ENCODE measurements around the gene FABP2.
A peak's percentile ranks its signal among the peaks of the same experiment; 100 is the strongest.
"Not testable (repeated sequence)": the region's sequence is repeated elsewhere in the genome, so short reads cannot be mapped to it uniquely, and the experiment has no call there.

FABP2 gene

DNA sequence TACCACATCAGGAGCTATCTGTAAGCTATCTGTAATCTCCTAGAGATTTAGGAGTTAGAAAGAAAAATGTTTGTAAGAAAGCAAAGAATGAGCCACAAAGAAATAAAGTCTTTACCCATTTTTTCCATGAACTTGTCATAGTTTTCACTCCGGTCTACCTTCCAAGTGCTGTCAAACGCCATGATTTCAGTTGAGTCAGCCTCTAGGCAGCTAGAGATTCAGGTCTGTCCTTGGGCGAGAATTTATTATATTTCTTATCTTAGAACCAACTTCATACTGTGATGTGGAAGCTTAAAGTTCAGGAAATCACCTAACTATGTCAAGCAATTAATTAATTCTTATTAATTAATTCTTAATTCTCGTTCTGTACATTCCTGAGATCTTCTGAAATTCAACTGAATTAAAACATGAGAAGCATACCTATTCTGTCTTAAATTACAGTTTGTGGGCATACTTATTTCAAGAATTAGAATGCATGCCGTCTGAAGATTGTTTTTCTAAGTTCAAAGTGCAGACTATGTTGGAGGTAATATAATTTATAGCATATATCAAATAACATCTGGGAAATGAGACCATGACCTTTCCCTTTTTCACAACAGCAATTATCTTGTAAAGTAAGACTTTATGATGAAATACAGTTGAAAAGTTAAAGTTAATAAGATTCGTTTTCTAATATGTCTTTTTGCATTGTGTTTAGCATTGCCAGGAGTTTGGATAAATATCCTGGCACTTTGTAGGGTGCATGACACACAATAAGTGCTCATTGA lies at the start of gene FABP2:
Gene FABP2 (minus strand): TSS at position 218 of the 767 bp plus-strand sequence. CDS start 36 bp downstream, at position 182.
- DNase-seq = no peak

DNA sequence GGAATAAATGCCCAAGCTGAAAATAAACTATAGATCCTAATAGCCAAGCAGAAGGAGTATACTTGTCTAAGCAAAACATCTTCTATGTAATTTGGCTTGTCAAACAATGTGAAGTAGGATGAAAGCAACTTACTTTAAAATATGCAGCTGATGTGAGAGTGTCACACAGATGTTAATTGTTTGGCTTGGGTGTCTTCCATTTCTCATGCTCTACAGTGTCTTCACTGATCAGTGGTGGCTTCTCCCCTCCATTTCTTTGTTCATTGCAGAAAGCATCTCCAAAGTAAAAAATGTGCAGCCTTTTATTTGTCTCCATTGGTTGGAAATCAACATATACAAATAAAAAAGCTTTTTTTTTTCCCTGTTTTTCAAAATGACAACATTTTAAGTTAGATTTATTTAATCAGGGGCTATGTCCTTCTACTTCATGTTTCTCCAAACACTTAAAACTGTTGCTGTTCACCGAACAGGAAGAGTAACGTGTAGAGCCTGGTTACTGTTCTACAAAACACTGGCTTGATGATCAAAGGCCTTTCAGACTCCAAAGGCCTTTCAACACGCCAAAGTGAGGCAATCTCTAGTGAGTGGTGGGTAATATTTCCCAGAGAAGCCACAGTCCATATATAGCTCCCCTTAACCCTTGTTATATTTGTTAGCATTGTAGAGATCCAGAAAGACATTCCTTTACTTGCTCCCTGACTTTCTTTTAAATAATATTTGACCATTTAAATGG lies 49.2 kb upstream of the FABP2 start:
- not testable (repeated sequence) for DNase-seq

DNA sequence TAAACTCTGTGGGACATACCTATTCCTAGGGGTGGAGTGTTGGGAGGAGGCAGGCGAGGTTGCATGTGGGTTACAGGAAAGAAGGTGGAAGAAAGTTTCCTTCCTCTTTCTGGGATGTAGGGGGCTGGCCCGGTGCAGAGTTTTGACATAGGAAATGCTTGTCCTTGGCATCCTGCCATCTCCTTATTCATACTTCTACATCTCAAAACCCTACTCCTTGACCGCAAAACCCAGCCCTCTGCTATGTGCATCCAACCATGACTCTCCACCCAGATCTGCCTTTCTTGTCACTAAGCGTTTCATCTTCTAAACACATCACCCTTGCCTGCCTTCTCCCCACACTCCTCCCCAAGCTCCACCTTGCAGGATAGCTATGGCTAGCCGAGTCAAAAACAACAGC lies 48.5 kb upstream of the FABP2 start:
- DNase-seq = peak; percentile 76

DNA sequence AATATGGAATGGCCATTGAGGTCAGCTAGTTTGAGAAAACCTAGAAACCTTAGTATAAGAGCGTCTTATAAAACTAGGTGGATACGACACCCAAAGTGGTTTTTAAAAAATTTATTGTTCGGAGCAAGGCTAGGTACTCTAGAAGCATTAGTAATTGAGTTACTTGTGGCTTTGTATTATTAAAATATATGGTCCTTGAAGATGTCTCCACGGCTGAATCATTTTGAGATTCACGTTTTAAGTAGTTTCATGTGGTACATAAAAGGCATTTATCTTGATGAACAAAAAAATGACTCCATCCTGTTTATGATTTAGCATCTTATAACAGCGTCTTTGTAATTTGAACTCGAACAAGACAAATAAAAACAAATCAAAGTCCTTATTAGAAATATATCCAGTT lies 44.9 kb upstream of the FABP2 start:
- DNase-seq = peak; percentile 48

DNA sequence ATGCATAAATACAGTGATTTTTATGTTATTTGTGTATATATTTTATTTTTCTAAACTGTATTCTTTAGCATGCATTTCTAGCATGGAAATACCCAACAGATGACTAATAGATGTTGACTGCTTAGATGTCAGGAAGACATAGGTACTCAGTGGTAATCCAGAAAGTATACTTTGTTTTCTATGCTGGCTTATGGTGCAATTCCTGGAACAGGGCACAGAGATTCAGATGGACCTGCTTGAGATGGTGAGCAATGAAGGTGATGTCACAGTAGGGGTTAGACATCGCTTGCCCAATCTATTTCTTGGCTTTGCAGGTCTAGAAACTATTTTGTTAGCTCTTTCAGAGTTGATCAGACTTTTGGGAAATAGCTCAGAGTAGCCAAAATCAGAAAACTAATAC lies 42.3 kb upstream of the FABP2 start:
- not testable (repeated sequence) for DNase-seq

DNA sequence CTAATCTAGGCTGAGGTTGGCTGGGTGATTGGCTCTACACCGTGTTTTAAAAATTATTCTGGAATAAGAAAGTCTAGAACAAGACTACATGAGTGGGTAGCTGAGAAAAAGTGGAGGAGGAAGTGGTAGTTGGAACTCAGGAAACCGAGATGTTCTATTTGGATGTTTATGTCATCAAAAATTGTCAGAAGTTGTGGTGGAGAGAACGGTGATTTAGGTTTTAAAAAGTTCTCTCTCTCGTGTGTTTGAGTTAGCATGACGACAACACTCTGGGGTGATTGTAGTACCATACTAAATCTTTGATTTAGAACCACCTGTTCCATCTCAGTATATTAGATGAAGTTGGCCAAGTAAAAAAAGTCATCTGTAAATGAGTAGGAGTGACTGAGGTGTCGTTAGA lies 41.4 kb upstream of the FABP2 start:
- DNase-seq = not testable (repeated sequence)

DNA sequence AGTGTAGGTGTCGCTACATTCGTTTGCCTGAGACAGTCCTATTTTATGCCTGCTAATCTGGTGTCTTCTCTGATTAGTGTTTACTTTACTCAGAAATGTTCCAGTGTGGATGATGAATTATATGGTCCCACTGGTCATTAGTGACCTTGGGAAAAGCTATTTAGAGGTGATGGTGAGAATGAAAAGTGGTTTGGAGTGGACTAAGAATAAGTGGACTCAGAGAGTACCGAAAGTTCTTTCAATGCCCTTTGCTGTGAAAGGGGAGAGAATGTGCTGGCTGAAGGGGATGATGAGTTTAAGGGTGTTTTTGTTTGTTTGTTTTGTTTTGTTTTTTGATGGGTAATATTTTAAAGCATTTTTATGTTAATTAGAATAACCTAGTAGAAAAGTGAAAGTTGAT lies 40.5 kb upstream of the FABP2 start:
- not testable (repeated sequence) for DNase-seq

DNA sequence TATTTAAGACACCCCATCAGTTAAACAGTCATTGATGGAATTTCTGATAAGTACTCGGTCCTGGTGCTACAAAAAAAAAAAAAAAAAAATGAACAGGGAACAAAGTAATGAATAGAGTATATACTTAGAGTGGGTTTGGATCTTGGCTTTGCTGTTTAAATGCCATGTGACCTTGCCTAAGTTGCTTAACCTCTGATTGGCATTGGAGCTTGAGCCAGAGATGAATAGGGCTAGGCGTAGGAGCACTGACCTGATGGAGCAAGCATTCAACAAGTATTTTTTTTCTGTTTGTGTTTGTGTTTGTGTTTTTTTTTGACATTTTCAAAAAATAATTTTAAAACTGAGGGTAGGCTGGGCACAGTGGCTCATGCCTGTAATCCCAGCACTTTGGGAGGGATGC lies 37.9 kb upstream of the FABP2 start:
- not testable (repeated sequence) for DNase-seq

DNA sequence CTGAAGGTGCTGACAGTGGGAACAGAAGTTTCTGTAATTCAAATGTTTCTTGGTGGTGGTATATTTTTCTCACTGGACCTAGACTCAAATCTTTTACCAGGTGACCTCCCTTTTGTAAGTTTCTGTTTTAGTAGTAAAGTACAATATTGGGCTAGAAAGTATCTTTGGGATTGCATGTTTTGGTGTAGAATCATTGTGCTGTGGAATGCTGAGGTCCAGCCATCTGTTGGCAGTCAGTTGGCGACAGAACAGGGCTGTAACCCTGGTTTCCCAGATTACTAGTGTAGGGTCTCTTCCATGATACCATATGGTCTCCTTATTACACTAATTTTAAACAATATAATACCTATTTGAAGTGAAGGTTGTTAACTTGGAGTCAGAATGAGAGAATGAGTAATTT lies 34.9 kb upstream of the FABP2 start:
- not testable (repeated sequence) for DNase-seq

DNA sequence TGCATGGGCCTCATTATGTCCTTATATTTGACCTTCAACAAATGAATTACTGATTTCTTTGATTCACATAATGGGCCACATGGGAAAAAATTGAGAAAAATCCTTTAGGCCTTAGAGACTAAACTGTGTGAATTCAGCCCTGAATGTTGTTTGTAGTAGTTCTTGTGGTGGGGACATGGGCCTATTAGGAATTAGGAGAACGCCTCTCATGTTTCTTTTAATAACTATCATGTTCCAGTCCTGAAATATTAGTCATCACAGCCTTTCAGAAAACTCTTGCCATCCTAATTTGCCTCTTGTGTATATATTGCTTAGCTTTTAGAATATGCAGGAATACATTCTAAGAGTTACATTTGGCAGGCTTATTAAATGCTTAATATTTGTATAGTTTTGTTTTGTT lies 34.1 kb upstream of the FABP2 start:
- DNase-seq = not testable (repeated sequence)

DNA sequence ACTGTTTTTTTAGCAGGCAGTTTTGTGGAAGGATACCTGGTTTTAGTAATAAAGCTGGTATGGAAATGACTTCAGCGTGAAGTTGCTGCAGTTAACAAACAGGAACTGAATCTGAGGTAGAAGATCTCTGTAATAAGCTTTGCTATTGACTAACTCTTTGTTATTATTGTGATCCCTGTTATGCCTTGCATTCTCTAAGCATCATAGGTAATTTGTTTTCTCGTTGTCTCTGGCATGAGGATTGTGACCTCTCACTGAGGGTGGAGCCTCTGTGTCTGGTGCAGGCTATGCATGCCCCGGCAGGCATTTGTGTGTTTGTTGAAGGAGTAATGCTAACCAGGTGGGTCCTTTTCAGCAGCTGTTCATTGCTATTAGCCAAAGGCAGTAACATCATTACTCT lies 31.4 kb upstream of the FABP2 start:
- DNase-seq = not testable (repeated sequence)

DNA sequence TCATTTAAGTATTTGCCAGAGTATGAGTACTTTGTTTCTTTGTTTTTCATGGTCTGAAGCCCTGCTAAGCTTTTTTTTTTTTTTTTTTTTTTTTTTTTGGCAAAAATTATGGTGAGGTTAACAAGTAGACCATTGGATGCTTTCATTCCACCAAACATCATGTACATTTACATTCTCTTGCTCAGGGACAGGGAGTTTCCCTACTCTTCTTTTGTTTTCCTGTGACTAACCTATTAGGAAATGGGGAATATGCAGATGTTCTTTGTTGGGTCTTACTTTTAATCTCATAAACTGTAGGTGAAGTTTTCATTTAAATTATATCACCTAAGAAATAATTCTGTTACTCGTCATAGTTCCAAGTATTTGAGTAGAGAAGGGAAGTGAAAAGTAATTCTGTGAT lies 26.2 kb upstream of the FABP2 start:
- DNase-seq = not testable (repeated sequence)

DNA sequence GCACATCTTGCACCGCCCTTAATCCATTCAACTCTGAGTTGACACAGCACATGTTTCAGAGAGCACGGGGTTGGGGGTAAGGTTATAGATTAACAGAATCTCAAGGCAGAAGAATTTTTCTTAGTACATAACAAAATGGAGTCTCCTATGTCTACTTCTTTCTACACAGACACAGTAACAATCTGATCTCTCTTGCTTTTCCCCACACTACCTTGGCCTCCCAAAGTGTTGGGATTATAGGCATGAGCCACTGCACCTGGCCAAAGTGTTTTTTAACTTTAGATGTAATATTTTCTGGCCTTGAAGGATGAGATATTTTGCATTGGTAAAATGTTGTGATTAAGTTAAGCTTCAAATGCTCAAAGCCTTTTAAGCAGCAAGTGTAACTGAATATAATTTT lies 21.4 kb upstream of the FABP2 start:
- DNase-seq = not testable (repeated sequence)

DNA sequence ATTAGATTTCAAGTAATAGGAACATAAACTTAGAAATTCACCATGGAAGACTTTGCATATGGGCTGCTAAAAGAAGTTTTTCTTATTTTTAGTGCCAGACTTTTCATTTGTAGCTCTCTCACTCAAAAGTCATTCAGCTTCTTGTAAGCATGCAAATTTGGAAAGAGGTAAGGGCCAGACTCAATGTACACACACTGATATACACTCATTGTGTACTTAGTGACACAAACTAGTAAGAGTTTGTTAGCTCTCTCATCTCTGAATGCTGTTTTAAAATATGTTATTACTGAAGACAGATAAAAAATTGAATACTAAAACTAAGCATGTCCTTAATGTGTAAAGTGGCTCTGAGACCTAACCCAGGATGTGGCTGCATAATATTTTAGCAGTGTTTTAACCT lies 18.0 kb upstream of the FABP2 start:
- DNase-seq = not testable (repeated sequence)

DNA sequence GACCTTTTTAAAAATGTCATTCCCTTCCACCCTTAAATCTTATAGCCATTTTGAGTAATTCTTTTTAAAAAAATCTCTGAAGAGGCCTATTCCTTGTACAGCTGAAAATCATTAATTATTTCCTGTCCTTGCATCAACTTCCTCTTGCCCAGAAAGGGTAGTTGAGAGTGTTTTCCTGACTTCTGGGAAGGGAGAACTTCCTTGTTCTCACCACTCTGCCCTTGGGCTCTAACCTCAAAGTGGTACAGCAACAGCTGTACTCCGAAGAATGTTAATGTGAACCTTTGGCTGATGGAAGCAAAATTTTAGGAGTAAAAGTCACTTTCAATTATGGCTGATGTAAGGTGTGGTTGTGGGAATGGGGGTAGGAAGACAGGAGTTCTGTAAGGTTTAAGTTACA lies 15.1 kb upstream of the FABP2 start:
- no peak for DNase-seq

DNA sequence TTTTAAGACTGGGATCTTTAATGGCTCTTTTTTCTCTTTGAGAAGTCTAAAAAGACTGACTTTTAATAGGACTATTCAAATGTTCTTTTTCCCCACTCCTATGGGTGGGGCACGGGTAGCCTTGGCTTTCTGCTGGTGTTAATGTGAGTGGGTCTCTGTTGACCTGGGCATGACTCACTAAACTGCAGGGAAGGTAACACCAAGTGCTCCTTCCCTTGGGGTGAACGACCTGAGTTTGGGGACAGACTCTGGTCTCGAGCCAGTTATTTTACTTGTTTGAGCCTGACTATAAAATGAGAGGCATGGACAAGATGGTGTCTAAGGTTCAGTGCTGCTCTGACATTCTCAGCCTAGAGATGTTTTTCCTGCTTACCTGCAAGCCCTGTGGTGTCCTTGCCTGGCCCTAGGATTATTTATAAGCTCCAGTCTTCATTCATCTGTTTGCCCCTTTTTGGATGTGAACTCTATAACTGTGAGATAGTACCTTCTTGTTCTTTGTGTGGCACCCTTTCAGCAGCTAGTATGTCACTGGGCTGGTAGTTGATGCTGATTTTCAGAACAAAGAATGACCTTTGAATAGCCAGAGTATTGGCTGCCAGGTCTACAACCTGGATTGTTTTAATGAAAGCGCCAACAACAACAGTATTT lies 14.5 kb upstream of the FABP2 start:
- not testable (repeated sequence) for DNase-seq

DNA sequence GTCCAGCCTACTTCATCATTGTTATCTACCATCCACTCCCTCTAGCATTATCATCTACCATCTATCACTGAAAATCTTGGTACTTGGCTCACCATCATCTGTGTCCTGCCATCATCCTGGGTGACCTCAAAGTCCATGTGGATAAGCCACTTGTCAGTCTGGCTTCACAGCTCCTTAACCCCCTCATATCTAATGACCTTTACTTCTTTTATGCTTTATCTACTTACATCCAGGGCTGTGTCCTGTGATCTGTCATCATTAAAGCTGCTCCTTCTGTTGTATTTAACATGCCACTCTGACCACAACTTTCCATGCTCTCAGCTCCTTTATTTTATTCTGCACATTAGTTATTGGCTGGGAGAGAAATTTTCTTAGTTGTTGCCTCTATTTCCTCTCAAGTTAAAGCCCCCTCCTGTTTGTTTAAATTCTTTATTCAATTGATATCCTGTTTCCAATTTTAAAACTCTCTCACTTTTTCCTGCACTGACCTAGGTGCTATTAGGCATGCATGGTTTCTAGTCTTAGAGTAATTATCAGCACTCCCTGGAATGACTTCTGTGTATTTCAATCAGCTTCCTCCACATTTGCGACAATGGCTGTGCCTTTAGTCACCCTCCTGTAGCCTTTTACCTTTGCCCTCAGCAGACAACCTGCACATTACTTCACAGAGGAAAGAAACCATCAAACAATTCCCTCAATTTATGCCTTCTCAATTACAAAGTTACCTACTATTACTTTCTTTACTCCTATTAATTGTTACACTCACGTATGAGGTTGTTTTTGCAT lies 8.1 kb upstream of the FABP2 start:
- no peak for DNase-seq

DNA sequence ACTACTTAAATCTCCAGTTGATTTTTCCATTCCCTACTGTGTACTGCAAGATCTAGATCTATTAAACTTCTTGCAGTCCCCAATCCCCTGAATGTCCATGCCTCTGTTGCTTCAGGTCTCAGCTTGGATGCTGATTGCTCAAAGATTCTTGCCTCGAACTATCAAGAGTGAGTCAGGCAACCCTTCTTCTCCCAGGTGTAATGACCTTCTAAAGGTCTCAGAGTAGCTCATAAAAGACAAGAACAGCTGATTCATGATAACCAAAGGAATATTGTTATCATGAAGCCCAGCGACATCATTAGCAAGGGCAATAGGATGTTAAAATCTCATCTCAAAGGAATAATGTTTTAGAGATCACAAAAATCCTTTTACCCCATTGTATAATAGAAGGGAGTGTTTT lies 6.8 kb upstream of the FABP2 start:
- DNase-seq = no peak

DNA sequence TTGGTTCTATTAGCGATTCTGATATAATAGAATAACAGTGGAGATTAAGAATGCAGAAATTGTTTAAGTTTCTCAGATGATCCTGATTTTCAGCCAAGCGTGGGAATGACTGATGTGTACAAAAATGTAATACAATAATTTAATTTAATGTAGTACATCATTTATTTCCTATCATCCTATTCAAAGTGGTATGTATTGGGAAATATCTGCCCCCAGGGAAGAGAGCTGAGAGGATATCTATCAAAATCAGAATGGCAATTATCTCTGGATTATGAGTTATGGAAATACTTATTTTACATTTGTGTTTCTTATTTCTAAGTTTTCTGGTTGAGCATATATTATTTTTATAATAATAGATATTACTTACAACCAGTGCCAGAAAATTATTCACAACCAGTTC lies 3.9 kb downstream of the FABP2 start:
- DNase-seq = no peak

DNA sequence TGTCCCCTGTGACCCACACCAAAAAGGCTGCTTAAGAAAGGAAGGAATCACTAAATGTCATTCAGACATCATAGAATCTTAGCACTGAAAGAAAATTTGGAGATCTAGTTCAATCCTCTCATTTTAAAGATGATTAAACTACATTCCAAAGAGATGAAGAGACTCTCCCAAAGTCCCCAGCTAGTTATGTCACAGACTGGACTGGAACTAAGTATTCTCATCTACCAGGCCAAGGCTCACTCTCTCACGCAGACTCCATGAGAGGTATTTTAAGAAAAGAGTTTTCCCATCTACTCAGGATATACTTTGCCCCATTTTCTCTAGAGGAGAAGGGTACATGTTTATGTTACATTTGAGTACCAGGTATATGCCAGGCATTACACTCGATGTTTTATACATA lies 6.9 kb downstream of the FABP2 start:
- no peak for DNase-seq

DNA sequence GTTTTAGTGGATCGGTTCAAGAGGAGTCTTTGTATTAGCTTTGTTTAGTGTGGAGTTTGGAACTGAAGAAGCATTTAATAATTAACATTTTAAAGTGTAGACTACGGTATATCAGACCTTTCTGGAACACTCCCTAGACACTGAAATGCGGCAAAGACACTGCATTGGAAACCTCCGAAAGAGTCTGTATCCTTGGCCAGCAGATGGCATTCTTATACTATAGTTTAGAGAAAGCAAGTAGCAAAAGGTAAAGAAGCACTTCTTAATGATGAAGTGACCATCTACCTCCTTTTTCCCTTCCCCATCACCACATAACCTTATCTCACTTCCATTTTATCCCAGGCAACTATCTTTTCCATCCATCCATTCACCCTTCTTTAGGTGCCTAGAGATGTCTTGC lies 7.6 kb downstream of the FABP2 start:
- DNase-seq = peak; percentile 35

DNA sequence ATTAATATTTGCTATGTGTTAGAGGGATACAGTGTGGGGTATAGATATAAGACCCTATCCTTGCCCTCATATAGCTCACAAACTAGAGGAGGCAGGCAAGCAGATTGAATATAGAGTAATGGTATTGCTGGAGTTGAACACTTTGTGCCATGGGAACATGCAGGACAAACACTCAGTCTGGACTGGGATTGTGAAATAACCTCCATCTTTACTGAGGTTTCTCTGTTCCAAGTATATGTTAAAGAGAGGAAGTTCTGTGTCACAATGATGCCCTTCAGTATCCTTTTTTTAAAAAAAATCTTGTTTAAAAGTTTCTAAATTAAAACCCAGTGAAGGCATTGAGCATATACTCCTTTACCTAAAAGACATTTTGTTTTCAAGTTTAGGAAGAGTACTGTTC lies 8.7 kb downstream of the FABP2 start:
- no peak for DNase-seq

DNA sequence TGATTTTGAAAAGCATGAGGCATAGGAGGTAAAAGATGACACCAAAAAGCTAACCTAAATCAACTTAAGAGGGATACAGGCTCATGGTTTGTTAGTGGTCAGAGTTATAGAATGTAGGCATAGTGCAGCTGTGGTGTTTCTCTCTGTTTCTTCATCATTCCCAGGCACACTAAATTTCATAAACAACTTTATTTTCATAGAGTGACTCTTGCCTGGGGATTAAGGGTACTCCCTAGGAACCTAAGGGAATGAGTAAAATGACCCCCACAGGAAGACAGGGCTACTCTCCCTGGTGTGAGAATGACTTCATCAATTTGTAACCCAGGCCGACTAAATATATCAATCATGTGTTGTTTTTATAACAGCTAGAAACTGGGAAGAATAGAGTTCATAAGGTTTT lies 11.1 kb downstream of the FABP2 start:
- no peak for DNase-seq

Measured in activated CD4-positive, alpha-beta T cell treated with anti-CD3 and anti-CD28 coated beads, Interleukin-2, amount 50 U/mL, for 16 hours (primary cell).